H1 (cell line): ENCODE data around the gene CALHM2. TPM values are rescaled to one million over a fixed set of nuclear protein-coding genes. Genes with fewer than 3 reads are reported as not detected.
A peak's percentile ranks its signal among the peaks of the same experiment; 100 is the strongest.

Experiments
- CTCF ChIA-PET: fragments of 300-600 bp; sonication (Branson Sonifier 250); formaldehyde crosslinking; loops from one replicate; lab custom pipeline; 2021; ENCODE audit not compliant: partially characterized antibody; lab: Charles Lee
- POLR2A ChIA-PET: fragments of 300-600 bp; sonication (Branson Sonifier 250); formaldehyde crosslinking; loops from one replicate; lab custom pipeline; 2021; ENCODE audit warnings: inconsistent platforms; ENCODE audit not compliant: partially characterized antibody; lab: Charles Lee
- DNase-seq, 2 experiments: peaks; one replicate each; pipeline versions ENCODE4 v3.0.0 to v3.0.0-alpha.2; 2010 to 2022; ENCODE audit warnings: low spot score in 2 of 2, low read depth in 1 of 2, mixed read lengths in 1 of 2
- FAIRE-seq: peaks from 2 replicates; lab custom pipeline; 2011; peaks lifted over from hg19 to GRCh38; lab: Jason Lieb, UNC
- H2AFZ ChIP-seq: 2 replicates; pipeline ENCODE4 v1.8.1; 2012; ENCODE audit warnings: low read length, inconsistent platforms
- H2AK5ac ChIP-seq: 2 replicates; pipeline ENCODE4 v1.6.1; 2013; ENCODE audit warnings: low read depth, low read length
- H2BK120ac ChIP-seq: replicated peaks from 2 replicates; pipeline ENCODE3; 2013; ENCODE audit warnings: low read depth, low read length, inconsistent platforms
- H2BK12ac ChIP-seq: 2 replicates; pipeline ENCODE4 v1.6.1; 2013; ENCODE audit warnings: low read depth, low read length
- H2BK15ac ChIP-seq: 2 replicates; pipeline ENCODE4 v1.6.1; 2013; ENCODE audit warnings: low read length
- H2BK20ac ChIP-seq: 2 replicates; pipeline ENCODE4 v1.6.1; 2013; ENCODE audit warnings: low read length
- H2BK5ac ChIP-seq: 2 replicates; pipeline ENCODE4 v1.6.1; 2013; ENCODE audit warnings: low read depth, low read length
- H3K14ac ChIP-seq: 2 replicates; pipeline ENCODE4 v1.6.1; 2013; ENCODE audit warnings: inconsistent platforms; ENCODE audit not compliant: insufficient read length
- H3K18ac ChIP-seq: 2 replicates; pipeline ENCODE4 v1.6.1; 2013; ENCODE audit warnings: low read length; ENCODE audit errors: extremely low read depth
- H3K23ac ChIP-seq: 2 replicates; pipeline ENCODE4 v1.6.1; 2013; ENCODE audit warnings: inconsistent platforms; ENCODE audit not compliant: insufficient read length
- H3K23me2 ChIP-seq: 2 replicates; pipeline ENCODE4 v1.6.1; 2013; ENCODE audit warnings: low read depth, low read length
- H3K27ac ChIP-seq: 2 replicates; pipeline ENCODE4 v1.6.1; 2011; ENCODE audit warnings: low read depth, low read length, inconsistent platforms
- H3K27me3 ChIP-seq, 4 experiments: replicated peaks in 1 of 4; 1 replicate in 1 of 4; 2 replicates in 3 of 4; pipeline versions ENCODE4 v1.6.1 to v1.8.1; 2011 to 2013; ENCODE audit warnings: low read length in 3 of 4, mild to moderate bottlenecking in 3 of 4, inconsistent platforms in 2 of 4, mixed read lengths in 2 of 4, moderate library complexity in 1 of 4; ENCODE audit not compliant: control insufficient read depth in 3 of 4, insufficient read depth in 3 of 4; ENCODE audit errors: extremely low read depth in 1 of 4
- H3K36me3 ChIP-seq, 4 experiments: 2 replicates each; pipeline versions ENCODE4 v1.6.1 to v1.8.1; 2011 to 2013; ENCODE audit warnings: mild to moderate bottlenecking in 4 of 4, low read length in 3 of 4, moderate library complexity in 2 of 4, control low read depth in 1 of 4, inconsistent platforms in 1 of 4; ENCODE audit not compliant: insufficient read depth in 4 of 4, control insufficient read depth in 2 of 4
- H3K4ac ChIP-seq: replicated peaks from 2 replicates; pipeline ENCODE3; 2013; ENCODE audit warnings: low read length, low read depth, mixed read lengths, inconsistent platforms; ENCODE audit not compliant: insufficient read length
- H3K4me1 ChIP-seq, 4 experiments: replicated peaks in 1 of 4; 1 replicate in 1 of 4; 2 replicates in 3 of 4; pipeline versions ENCODE4 v1.6.1 to v1.8.1; 2011 to 2013; ENCODE audit warnings: low read length in 3 of 4, inconsistent platforms in 2 of 4, mixed read lengths in 1 of 4; ENCODE audit not compliant: insufficient read depth in 4 of 4, control insufficient read depth in 3 of 4
- H3K4me2 ChIP-seq, 2 experiments: 2 replicates each; pipeline versions ENCODE4 v1.6.1 to v1.8.1; 2011 to 2013; ENCODE audit warnings: low read depth in 2 of 2, low read length in 2 of 2, control low read depth in 1 of 2, inconsistent platforms in 1 of 2, mild to moderate bottlenecking in 1 of 2; ENCODE audit not compliant: insufficient read depth in 1 of 2
- H3K4me3 ChIP-seq, 4 experiments: fragments of 200-600, 300-600 bp in 1 of 4; sonication (generic), shearing (Covaris generic), sonication (Bioruptor Twin) in 1 of 4; 2 replicates each; pipeline versions ENCODE4 v1.5.1 to v1.8.1; 2011 to 2016; ENCODE audit warnings: low read length in 4 of 4, low read depth in 3 of 4, control low read depth in 2 of 4, inconsistent platforms in 2 of 4, mild to moderate bottlenecking in 2 of 4, mixed read lengths in 1 of 4, moderate library complexity in 1 of 4; ENCODE audit not compliant: insufficient read depth in 2 of 4; ENCODE audit errors: extremely low read depth in 1 of 4
- H3K56ac ChIP-seq: replicated peaks from 2 replicates; pipeline ENCODE3; 2013; ENCODE audit warnings: low read depth, mild to moderate bottlenecking, mixed read lengths, low read length, inconsistent platforms; ENCODE audit not compliant: insufficient read length
- H3K79me1 ChIP-seq: 2 replicates; pipeline ENCODE4 v1.6.1; 2013; ENCODE audit warnings: low read depth, low read length, control low read depth
- H3K79me2 ChIP-seq, 2 experiments: 2 replicates each; pipeline versions ENCODE4 v1.6.1 to v1.8.1; 2012 to 2013; ENCODE audit warnings: low read length in 2 of 2, mild to moderate bottlenecking in 2 of 2, inconsistent platforms in 1 of 2; ENCODE audit not compliant: insufficient read depth in 2 of 2, control insufficient read depth in 1 of 2
- H3K9ac ChIP-seq, 4 experiments: replicated peaks in 1 of 4; 1 replicate in 1 of 4; 2 replicates in 3 of 4; pipeline versions ENCODE4 v1.6.1 to v1.8.1; 2011 to 2013; ENCODE audit warnings: low read depth in 3 of 4, low read length in 3 of 4, control low read depth in 2 of 4, mild to moderate bottlenecking in 2 of 4, moderate library complexity in 2 of 4, inconsistent platforms in 1 of 4; ENCODE audit errors: extremely low read depth in 1 of 4
- H3K9me3 ChIP-seq, 2 experiments: 2 replicates each; pipeline versions ENCODE4 v1.6.1 to v1.8.1; 2012 to 2013; ENCODE audit warnings: mild to moderate bottlenecking in 2 of 2, moderate library complexity in 2 of 2, control low read depth in 1 of 2, inconsistent platforms in 1 of 2, low read depth in 1 of 2, low read length in 1 of 2, mixed read lengths in 1 of 2; ENCODE audit not compliant: insufficient read depth in 2 of 2
- H4K20me1 ChIP-seq, 2 experiments: replicated peaks in 1 of 2; 2 replicates each; pipeline versions ENCODE3 to v1.8.1; 2011 to 2013; ENCODE audit warnings: inconsistent platforms in 2 of 2, low read length in 2 of 2, mild to moderate bottlenecking in 1 of 2; ENCODE audit not compliant: insufficient read depth in 2 of 2, control insufficient read depth in 1 of 2
- H4K5ac ChIP-seq: 2 replicates; pipeline ENCODE4 v1.6.1; 2013; ENCODE audit warnings: low read length, low read depth, mixed read lengths, inconsistent platforms; ENCODE audit not compliant: insufficient read length
- H4K8ac ChIP-seq: 2 replicates; pipeline ENCODE4 v1.8.0; 2013; ENCODE audit warnings: mild to moderate bottlenecking, moderate library complexity, low read length, inconsistent platforms; ENCODE audit not compliant: insufficient read depth; ENCODE audit errors: extremely low read depth
- H4K91ac ChIP-seq: replicated peaks from 2 replicates; pipeline ENCODE3; 2013; ENCODE audit warnings: low read length, mixed read lengths, inconsistent platforms; ENCODE audit not compliant: insufficient read length
- NRF1 ChIP-seq: IDR thresholded peaks from 2 replicates; pipeline ENCODE4 v1.6.1; 2011; ENCODE audit warnings: mild to moderate bottlenecking, low read depth, low read length, improper control_type of control experiment
- WGBS, 2 experiments: shearing (Covaris generic) in 1 of 2; methylation state at CpG; one replicate each; pipeline versions ENCODE4 v1.1.6 to v1.1.7; 2013 to 2015; ENCODE audit warnings: low lambda C conversion rate in 2 of 2, mixed read lengths in 2 of 2, inconsistent platforms in 1 of 2, low coverage in 1 of 2, missing lambda C conversion rate in 1 of 2; ENCODE audit not compliant: insufficient replicate concordance in 2 of 2, insufficient coverage in 1 of 2, insufficient read length in 1 of 2; ENCODE audit errors: extremely low coverage in 1 of 2, missing lambda C conversion rate in 1 of 2; 5-methylcytosine and 5-hydroxymethylcytosine counted together
- polyA plus RNA-seq, 7 experiments: library from polyadenylated mRNA; depleted of rRNA in 3 of 7; stranded (reverse) in 5 of 7; unstranded in 2 of 7; fragments of >200 nt in 5 of 7; fragments of 200-250 nt in 2 of 7; gene quantifications; 1 replicate in 5 of 7; 2 replicates in 1 of 7; 4 replicates in 1 of 7; pipeline versions ENCODE4 v1.2.1 to v1.2.3, GENCODE V29; 2011 to 2013; ENCODE audit warnings: missing spikeins in 2 of 7, mixed read lengths in 2 of 7
- total RNA-seq: library from RNA; stranded (reverse); fragmentation: NEBNext Ultra II Directional; extraction: Animal tissue kit (Norgen Biotek cat#: 25700); gene quantifications from 2 replicates; pipeline ENCODE4 v1.2.1, GENCODE V29; 2021
- TF ChIP-seq, protein P1 (sequence below): IDR thresholded peaks from 2 replicates; pipeline ENCODE4 v1.6.1; 2011; ENCODE audit warnings: low read length, improper control_type of control experiment

CALHM2 gene
- total and polyA plus RNA-seq, 2 of the 8 experiments (the other 6 are each of a cell fraction or from before 2014, with no cell fraction given), result 1.2 to 2.4 TPM

DNA sequence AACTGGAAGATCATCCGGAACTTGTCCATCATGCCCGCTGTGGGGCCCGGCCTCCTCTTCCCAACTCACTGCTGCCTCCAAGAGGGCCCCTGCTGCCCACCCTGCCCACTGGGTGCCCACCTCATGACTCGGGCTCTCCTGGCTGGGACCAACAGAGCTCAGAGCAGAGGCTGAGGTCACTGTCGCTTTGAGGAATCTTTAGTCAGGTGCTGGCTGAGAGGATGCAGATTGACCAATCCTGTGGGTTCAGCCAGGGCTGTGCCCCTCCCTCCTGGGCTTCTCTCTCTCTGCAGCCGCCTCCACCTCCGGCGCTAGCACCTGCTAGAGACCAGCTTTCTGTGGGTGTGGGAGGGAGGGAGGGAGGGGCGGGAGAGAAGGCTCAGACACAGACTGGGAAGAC, 6.5 kb upstream of the CALHM2 start, which contains the start of gene CALHM1:
TSS of gene CALHM1 (minus strand) at position 181 of the 400 bp plus-strand sequence. CDS start at position 32, 149 bp downstream.
- no peak within 1 kb of the TSS; a peak in 1 of 4 replicates for H3K4me2 ChIP-seq
- H2BK120ac ChIP-seq, result no peak within 1 kb of the TSS
- CTCF ChIA-PET, result interaction anchor here (0.7 to 6.0 kb wide), 5 partner anchors 17 to 106 kb away, joined by 3 to 39 read pairs (median 5); no protein-coding TSS in a partner anchor
- DNase-seq (no peak), FAIRE-seq (no peak)
- peak within 1 kb of the TSS; percentile 6 for H4K5ac ChIP-seq
- no peaks in the 10 kb centered on the region for H3K23me2 ChIP-seq
- no peak within 1 kb of the TSS for H3K4ac ChIP-seq
- H2BK15ac ChIP-seq, result peak within 1 kb of the TSS; percentile 46; the same call in 1 of the 2 replicates
- H3K9ac ChIP-seq, result no peak within 1 kb of the TSS
- 71% methylated on average over 4 of the region's 9 CpGs; no CpG with 5 or more reads in 1 of the 2 experiments for WGBS, 2 experiments
- H3K79me1 ChIP-seq, result no peaks in the 10 kb centered on the region
- no peaks in the 10 kb centered on the region for H3K27me3 ChIP-seq
- no peaks in the 10 kb centered on the region for H4K20me1 ChIP-seq
- H3K23ac ChIP-seq, result no peak within 1 kb of the TSS
- no peak within 1 kb of the TSS; the same call in 1 of the 2 replicates for H2BK5ac ChIP-seq
- H3K4me3 ChIP-seq, result no peak within 1 kb of the TSS
- H3K27ac ChIP-seq, result no peak within 1 kb of the TSS
- peak within 1 kb of the TSS; percentile 86; the same call in 1 of the 2 replicates for H2AFZ ChIP-seq
- peaks cover 0 to 8% (median 7%) of the 10 kb centered on the region in 4 experiments; a peak in 4 of 7 replicates for H3K4me1 ChIP-seq
- no peak within 1 kb of the TSS for H2BK20ac ChIP-seq
- H4K8ac ChIP-seq, result peak within 1 kb of the TSS; percentile 79
- peak within 1 kb of the TSS; percentile 75; the same call in 1 of the 2 replicates for H2BK12ac ChIP-seq
- 0 out of 2 replicates have a peak within 1 kb of the TSS, but pooled peaks have one; percentile 39 for H2AK5ac ChIP-seq
- H3K14ac ChIP-seq, result no peak within 1 kb of the TSS
- H4K91ac ChIP-seq, result no peak within 1 kb of the TSS
- no peaks in the 10 kb centered on the region for H3K9me3 ChIP-seq
- no peaks in the 10 kb centered on the region for H3K36me3 ChIP-seq
- no peak within 1 kb of the TSS for H3K56ac ChIP-seq
- H3K79me2 ChIP-seq, result no peaks in the 10 kb centered on the region
- TF ChIP-seq, protein P1, sequence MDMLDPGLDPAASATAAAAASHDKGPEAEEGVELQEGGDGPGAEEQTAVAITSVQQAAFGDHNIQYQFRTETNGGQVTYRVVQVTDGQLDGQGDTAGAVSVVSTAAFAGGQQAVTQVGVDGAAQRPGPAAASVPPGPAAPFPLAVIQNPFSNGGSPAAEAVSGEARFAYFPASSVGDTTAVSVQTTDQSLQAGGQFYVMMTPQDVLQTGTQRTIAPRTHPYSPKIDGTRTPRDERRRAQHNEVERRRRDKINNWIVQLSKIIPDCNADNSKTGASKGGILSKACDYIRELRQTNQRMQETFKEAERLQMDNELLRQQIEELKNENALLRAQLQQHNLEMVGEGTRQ, result peak; percentile 22; the same call in 1 of the 2 replicates
- TF ChIP-seq NRF1, result no peak
- POLR2A ChIA-PET, result interaction anchor here (0.7 kb wide), 1 partner anchor 13 kb away, joined by 3 read pairs; no protein-coding TSS in a partner anchor
- H3K18ac ChIP-seq, result 0 out of 2 replicates have a peak within 1 kb of the TSS, but pooled peaks have one; percentile 48
